PFSK-1 (cell line): ENCODE data around the gene PLA2G4C.

Source experiments
- FOXP2 ChIP-seq: optimal IDR thresholded peaks from 2 replicates; pipeline ENCODE3; 2011; ENCODE audit warnings: borderline replicate concordance, control low read depth, inconsistent platforms; ENCODE audit not compliant: insufficient read depth; ENCODE audit errors: extremely low read length, extremely low read depth
- POLR2AphosphoS5 ChIP-seq: IDR thresholded peaks from 2 replicates; pipeline ENCODE4 v1.6.1; 2012; ENCODE audit warnings: low read depth, mild to moderate bottlenecking, control low read depth, low read length, moderate library complexity
- REST ChIP-seq, 2 experiments: IDR thresholded peaks; 2 replicates each; pipeline versions ENCODE4 v1.6.1 to v1.8.0; 2011 to 2012; ENCODE audit warnings: low read depth in 2 of 2, low read length in 2 of 2, control low read depth in 1 of 2, inconsistent platforms in 1 of 2, mild to moderate bottlenecking in 1 of 2, moderate library complexity in 1 of 2; ENCODE audit not compliant: insufficient read depth in 1 of 2
- SIN3A ChIP-seq: IDR thresholded peaks from 2 replicates; pipeline ENCODE4 v1.6.1; 2012; ENCODE audit warnings: mild to moderate bottlenecking, low read length, moderate library complexity, borderline replicate concordance; ENCODE audit not compliant: insufficient read depth
- TAF1 ChIP-seq: IDR thresholded peaks from 2 replicates; pipeline ENCODE4 v1.6.1; 2012; ENCODE audit warnings: low read length, control low read depth, borderline replicate concordance; ENCODE audit not compliant: insufficient read depth

The PLA2G4C gene

GRCh38 chr19:48010932-48011758, 99.5 kb downstream of the PLA2G4C start:
- no peak for TF ChIP-seq FOXP2
- TF ChIP-seq POLR2AphosphoS5 = no peak
- TF ChIP-seq SIN3A = no peak
- no peak for TF ChIP-seq TAF1
- TF ChIP-seq REST (IDR thresholded peaks at IDR 0.05; ENCODE audit: insufficient read depth in 1 of 2, low read depth in 2 of 2, low read length in 2 of 2) = no peak

- TF ChIP-seq TAF1 (no peak), POLR2AphosphoS5 (no peak), FOXP2 (no peak), SIN3A (no peak), REST (IDR thresholded peaks at IDR 0.05; ENCODE audit: insufficient read depth in 1 of 2, low read depth in 2 of 2, low read length in 2 of 2) (no peak)
Observed at GRCh38 chr19:48006762-48007161, 103.9 kb downstream of the PLA2G4C start.

GRCh38 chr19:48004236-48004635, 106.4 kb downstream of the PLA2G4C start:
- TF ChIP-seq SIN3A = no peak
- TF ChIP-seq POLR2AphosphoS5 = no peak
- TF ChIP-seq FOXP2 = no peak
- no peak for TF ChIP-seq TAF1
- TF ChIP-seq REST (IDR thresholded peaks at IDR 0.05; ENCODE audit: insufficient read depth in 1 of 2, low read depth in 2 of 2, low read length in 2 of 2) = no peak

GRCh38 chr19:48000846-48001245, 109.8 kb downstream of the PLA2G4C start:
- no peak for TF ChIP-seq POLR2AphosphoS5
- no peak for TF ChIP-seq TAF1
- no peak for TF ChIP-seq REST (IDR thresholded peaks at IDR 0.05; ENCODE audit: insufficient read depth in 1 of 2, low read depth in 2 of 2, low read length in 2 of 2)

- no peak for TF ChIP-seq FOXP2
- TF ChIP-seq POLR2AphosphoS5 = no peak
- no peak for TF ChIP-seq REST (IDR thresholded peaks at IDR 0.05; ENCODE audit: insufficient read depth in 1 of 2, low read depth in 2 of 2, low read length in 2 of 2)
- TF ChIP-seq TAF1 = no peak
- no peak for TF ChIP-seq SIN3A
Observed at GRCh38 chr19:47998800-47999199, 111.8 kb downstream of the PLA2G4C start.
